ENCODE results near the gene TRAK2.

DNA sequence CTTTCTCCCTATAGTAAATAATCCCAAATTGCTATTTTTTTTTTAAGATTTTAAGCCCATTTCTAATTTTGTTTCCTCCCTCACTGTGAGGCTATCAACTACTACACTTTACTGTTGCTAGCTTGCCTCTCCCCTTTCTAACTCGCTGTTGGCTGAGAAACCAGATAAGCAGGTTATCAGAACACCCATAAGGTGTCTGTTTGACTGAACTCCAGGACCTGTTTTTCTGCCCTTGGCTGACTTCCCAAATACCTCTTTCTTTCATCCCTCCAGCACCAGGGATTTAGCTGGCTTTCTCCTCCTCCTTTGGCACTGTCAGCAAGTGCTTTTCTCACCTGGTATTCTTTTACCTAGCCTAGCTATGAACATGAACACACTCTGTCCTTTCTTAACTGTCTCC is 11.1 kb downstream of the TRAK2 start:
- TF ChIP-seq, protein P1, sequence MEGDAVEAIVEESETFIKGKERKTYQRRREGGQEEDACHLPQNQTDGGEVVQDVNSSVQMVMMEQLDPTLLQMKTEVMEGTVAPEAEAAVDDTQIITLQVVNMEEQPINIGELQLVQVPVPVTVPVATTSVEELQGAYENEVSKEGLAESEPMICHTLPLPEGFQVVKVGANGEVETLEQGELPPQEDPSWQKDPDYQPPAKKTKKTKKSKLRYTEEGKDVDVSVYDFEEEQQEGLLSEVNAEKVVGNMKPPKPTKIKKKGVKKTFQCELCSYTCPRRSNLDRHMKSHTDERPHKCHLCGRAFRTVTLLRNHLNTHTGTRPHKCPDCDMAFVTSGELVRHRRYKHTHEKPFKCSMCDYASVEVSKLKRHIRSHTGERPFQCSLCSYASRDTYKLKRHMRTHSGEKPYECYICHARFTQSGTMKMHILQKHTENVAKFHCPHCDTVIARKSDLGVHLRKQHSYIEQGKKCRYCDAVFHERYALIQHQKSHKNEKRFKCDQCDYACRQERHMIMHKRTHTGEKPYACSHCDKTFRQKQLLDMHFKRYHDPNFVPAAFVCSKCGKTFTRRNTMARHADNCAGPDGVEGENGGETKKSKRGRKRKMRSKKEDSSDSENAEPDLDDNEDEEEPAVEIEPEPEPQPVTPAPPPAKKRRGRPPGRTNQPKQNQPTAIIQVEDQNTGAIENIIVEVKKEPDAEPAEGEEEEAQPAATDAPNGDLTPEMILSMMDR (IDR thresholded peaks at IDR 0.05; ENCODE audit: low read depth, low read length) = no peak
- no peak for TF ChIP-seq POLR2A (IDR thresholded peaks at IDR 0.05; ENCODE audit: extremely low read depth, insufficient read length)
